HCT116 (cell line): ENCODE data around the gene RMND1. TPM values are rescaled to one million over a fixed set of nuclear protein-coding genes. Genes with fewer than 3 reads are reported as not detected.

Experiments
- ATAC-seq: fragments of 200-7000 bp; cut with Tn5 transposase; 2 replicates; pipeline ENCODE4 v1.9.1; 2020; ENCODE audit warnings: mild to moderate bottlenecking, moderate library complexity
- BruUV-seq: library from RNA; stranded (reverse); fragments of 400-500 nt; replicated peaks from 2 replicates; lab custom pipeline; 2021; lab: Mats Ljungman, UMichigan
- CTCF ChIA-PET: fragments of 300-600 bp; sonication (Branson Sonifier 250); formaldehyde crosslinking; loops from one replicate; lab custom pipeline; 2021; ENCODE audit warnings: antibody characterized with exemption; lab: Charles Lee
- POLR2A ChIA-PET: fragments of 300-600, 350-600 bp; sonication (Branson Sonifier 250); formaldehyde crosslinking; loops from one replicate; lab custom pipeline; 2021; ENCODE audit warnings: antibody characterized with exemption; lab: Charles Lee
- RAD21 ChIA-PET, 2 experiments: fragments of 300-600 bp; sonication (Branson Sonifier 250); formaldehyde crosslinking; loops; one replicate each; lab custom pipeline; 2023; ENCODE audit warnings: low total read pairs in 2 of 2; ENCODE audit not compliant: uncharacterized antibody in 2 of 2, unreplicated experiment in 2 of 2, low non-redundant PET in 1 of 2; lab: Charles Lee
- DNase-seq: peaks from one replicate; pipeline ENCODE4 v3.0.0-alpha.2; 2010; ENCODE audit warnings: low read depth, low spot score
- H2AFZ ChIP-seq: fragments of 200-600 bp; shearing (Covaris generic), sonication (generic); 2 replicates; pipeline ENCODE4 v1.6.1; 2017; ENCODE audit warnings: low read depth, mixed run types, mixed read lengths, antibody characterized with exemption, low read length; ENCODE audit not compliant: poor library complexity, severe bottlenecking
- H3K27ac ChIP-seq: 2 replicates; pipeline ENCODE4 v1.5.1; 2012; ENCODE audit warnings: low read depth, low read length
- H3K27me3 ChIP-seq: fragments of 200-600 bp; sonication (generic); 2 replicates; pipeline ENCODE4 v1.6.1; 2016; ENCODE audit warnings: mixed run types, low read length, mixed read lengths; ENCODE audit not compliant: insufficient read depth
- H3K36me3 ChIP-seq, 2 experiments: fragments of 200-500 bp in 1 of 2; fragments of 200-600 bp in 1 of 2; sonication (Bioruptor generic) in 1 of 2; sonication (generic) in 1 of 2; 2 replicates each; pipeline versions ENCODE4 v1.5.1 to v1.6.1; 2014 to 2016; ENCODE audit warnings: low read length in 2 of 2, inconsistent platforms in 1 of 2, mixed read lengths in 1 of 2, mixed run types in 1 of 2; ENCODE audit not compliant: insufficient read depth in 2 of 2, control insufficient read depth in 1 of 2
- H3K4me1 ChIP-seq, 2 experiments: fragments of 200-600 bp in 1 of 2; sonication (generic) in 1 of 2; 2 replicates each; pipeline versions ENCODE4 v1.5.1 to v1.6.1; 2012 to 2017; ENCODE audit warnings: low read length in 2 of 2, inconsistent platforms in 1 of 2, mild to moderate bottlenecking in 1 of 2, mixed read lengths in 1 of 2, mixed run types in 1 of 2, moderate library complexity in 1 of 2; ENCODE audit not compliant: insufficient read depth in 2 of 2, control insufficient read depth in 1 of 2
- H3K4me2 ChIP-seq: fragments of 200-600 bp; sonication (generic); 2 replicates; pipeline ENCODE4 v1.6.1; 2017; ENCODE audit warnings: mixed run types, low read length, mixed read lengths
- H3K4me3 ChIP-seq, 2 experiments: fragments of 200-600 bp in 1 of 2; sonication (generic) in 1 of 2; replicated peaks in 1 of 2; 2 replicates each; pipeline ENCODE4 v1.5.1; 2011 to 2016; ENCODE audit warnings: low read length in 2 of 2, control low read depth in 1 of 2, low read depth in 1 of 2, mild to moderate bottlenecking in 1 of 2, mixed read lengths in 1 of 2, mixed run types in 1 of 2
- H3K79me2 ChIP-seq: fragments of 200-600 bp; sonication (generic); 2 replicates; pipeline ENCODE4 v1.6.1; 2017; ENCODE audit warnings: mild to moderate bottlenecking, mixed run types, low read length, moderate library complexity, mixed read lengths; ENCODE audit not compliant: insufficient read depth
- H3K9ac ChIP-seq: fragments of 200-600 bp; sonication (generic); 2 replicates; pipeline ENCODE4 v1.6.1; 2016; ENCODE audit warnings: low read length, mixed read lengths
- H3K9me2 ChIP-seq: fragments of 200-600 bp; sonication (generic), shearing (Covaris generic); 2 replicates; pipeline ENCODE4 v1.6.1; 2017; ENCODE audit warnings: mixed run types, mild to moderate bottlenecking, moderate library complexity; ENCODE audit not compliant: insufficient read depth
- H3K9me3 ChIP-seq, 2 experiments: fragments of 200-500 bp in 1 of 2; fragments of 200-600 bp in 1 of 2; sonication (Bioruptor generic) in 1 of 2; sonication (generic) in 1 of 2; 2 replicates each; pipeline ENCODE4 v1.6.1; 2014 to 2017; ENCODE audit warnings: low read length in 2 of 2, mixed read lengths in 2 of 2, inconsistent platforms in 1 of 2, low read depth in 1 of 2, mild to moderate bottlenecking in 1 of 2, mixed run types in 1 of 2, moderate library complexity in 1 of 2; ENCODE audit not compliant: control insufficient read depth in 1 of 2, insufficient read depth in 1 of 2
- H4K20me1 ChIP-seq: fragments of 200-600 bp; sonication (generic), shearing (Covaris generic); 2 replicates; pipeline ENCODE4 v1.6.1; 2017; ENCODE audit warnings: mixed run types, mild to moderate bottlenecking, moderate library complexity; ENCODE audit not compliant: insufficient read depth
- CBX3 ChIP-seq: IDR thresholded peaks from 2 replicates; pipeline ENCODE4 v1.6.1; 2012; ENCODE audit warnings: low read depth
- CEBPB ChIP-seq: IDR thresholded peaks from 2 replicates; pipeline ENCODE4 v1.6.1; 2012; ENCODE audit warnings: low read depth
- EGR1 ChIP-seq: IDR thresholded peaks from 2 replicates; pipeline ENCODE4 v1.6.1; 2012; ENCODE audit warnings: low read depth
- ELF1 ChIP-seq: IDR thresholded peaks from 2 replicates; pipeline ENCODE4 v1.6.1; 2012; ENCODE audit warnings: low read depth, borderline replicate concordance
- JUND ChIP-seq: IDR thresholded peaks from 2 replicates; pipeline ENCODE4 v1.6.1; 2012
- POLR2A ChIP-seq: IDR thresholded peaks from 2 replicates; pipeline ENCODE4 v1.7.0; 2011; ENCODE audit warnings: borderline replicate concordance; ENCODE audit not compliant: insufficient read depth, insufficient read length; ENCODE audit errors: extremely low read depth
- SIN3A ChIP-seq: IDR thresholded peaks from 2 replicates; pipeline ENCODE4 v1.6.1; 2012; ENCODE audit warnings: low read depth
- ZFX ChIP-seq: fragments of 450-650 bp; IDR thresholded peaks from 2 replicates; pipeline ENCODE4 v1.6.1; 2017
- intact Hi-C: fragments of 100-400 bp; cut with micrococcal nuclease; formaldehyde crosslinking; loops from 2 replicates; pipeline ENCODE4 v1.10.0; 2022
- total RNA-seq: library from RNA; stranded (reverse); gene quantifications from one replicate; pipeline ENCODE4 v1.2.1, GENCODE V29; 2021; ENCODE audit not compliant: unreplicated experiment
- TF ChIP-seq, protein P1 (sequence below): IDR thresholded peaks from 2 replicates; pipeline ENCODE4 v1.6.1; 2012; ENCODE audit warnings: low read depth

Gene RMND1
- total RNA-seq, 1 experiment from 2014 or later: 28.0 TPM

DNA sequence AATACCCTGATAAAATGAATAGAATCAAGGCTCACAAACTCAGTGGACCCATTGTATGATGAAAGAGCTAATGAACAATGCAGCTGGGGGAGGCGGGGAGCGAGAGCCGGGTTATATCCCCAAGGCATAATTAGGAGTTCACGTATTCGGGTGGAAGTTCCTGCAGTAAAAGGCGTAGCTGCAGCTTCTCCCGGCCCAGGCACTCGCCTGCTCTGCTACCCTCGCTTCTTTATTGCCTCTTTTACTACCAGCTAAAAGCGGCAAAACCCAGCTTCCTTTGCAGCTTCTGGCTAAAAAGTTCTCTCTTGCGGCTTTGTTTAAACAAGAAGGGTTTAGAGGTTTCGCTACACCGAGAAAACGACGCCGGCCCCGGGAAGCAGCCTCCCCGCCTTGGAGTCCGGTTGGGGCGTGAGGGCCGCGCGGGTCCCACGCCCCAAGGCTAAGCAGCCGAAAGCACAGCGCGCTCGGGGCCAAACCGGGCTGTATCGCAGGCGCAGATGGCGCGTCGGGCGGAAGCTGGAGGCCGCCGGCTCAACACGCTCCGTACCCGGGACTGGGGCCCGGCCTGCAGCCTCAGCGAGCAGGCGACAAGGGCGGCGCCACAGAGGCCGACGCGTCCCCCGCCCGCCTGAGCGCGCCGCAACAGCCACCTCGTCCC is 62.2 kb downstream of the RMND1 start (continued):
- TF ChIP-seq, protein P1, sequence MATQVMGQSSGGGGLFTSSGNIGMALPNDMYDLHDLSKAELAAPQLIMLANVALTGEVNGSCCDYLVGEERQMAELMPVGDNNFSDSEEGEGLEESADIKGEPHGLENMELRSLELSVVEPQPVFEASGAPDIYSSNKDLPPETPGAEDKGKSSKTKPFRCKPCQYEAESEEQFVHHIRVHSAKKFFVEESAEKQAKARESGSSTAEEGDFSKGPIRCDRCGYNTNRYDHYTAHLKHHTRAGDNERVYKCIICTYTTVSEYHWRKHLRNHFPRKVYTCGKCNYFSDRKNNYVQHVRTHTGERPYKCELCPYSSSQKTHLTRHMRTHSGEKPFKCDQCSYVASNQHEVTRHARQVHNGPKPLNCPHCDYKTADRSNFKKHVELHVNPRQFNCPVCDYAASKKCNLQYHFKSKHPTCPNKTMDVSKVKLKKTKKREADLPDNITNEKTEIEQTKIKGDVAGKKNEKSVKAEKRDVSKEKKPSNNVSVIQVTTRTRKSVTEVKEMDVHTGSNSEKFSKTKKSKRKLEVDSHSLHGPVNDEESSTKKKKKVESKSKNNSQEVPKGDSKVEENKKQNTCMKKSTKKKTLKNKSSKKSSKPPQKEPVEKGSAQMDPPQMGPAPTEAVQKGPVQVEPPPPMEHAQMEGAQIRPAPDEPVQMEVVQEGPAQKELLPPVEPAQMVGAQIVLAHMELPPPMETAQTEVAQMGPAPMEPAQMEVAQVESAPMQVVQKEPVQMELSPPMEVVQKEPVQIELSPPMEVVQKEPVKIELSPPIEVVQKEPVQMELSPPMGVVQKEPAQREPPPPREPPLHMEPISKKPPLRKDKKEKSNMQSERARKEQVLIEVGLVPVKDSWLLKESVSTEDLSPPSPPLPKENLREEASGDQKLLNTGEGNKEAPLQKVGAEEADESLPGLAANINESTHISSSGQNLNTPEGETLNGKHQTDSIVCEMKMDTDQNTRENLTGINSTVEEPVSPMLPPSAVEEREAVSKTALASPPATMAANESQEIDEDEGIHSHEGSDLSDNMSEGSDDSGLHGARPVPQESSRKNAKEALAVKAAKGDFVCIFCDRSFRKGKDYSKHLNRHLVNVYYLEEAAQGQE: no peak
- no peak for TF ChIP-seq CBX3
- no peak for TF ChIP-seq CEBPB
- no peak for TF ChIP-seq ELF1
- TF ChIP-seq JUND: no peak
- peak; percentile 89 for TF ChIP-seq SIN3A
- peak; percentile 79 for TF ChIP-seq ZFX
- TF ChIP-seq EGR1: no peak

GRCh38 chr6:151388997-151389617 is 62.8 kb downstream of the RMND1 start:
- peak; percentile 26 for TF ChIP-seq POLR2A
- TF ChIP-seq, protein P1: no peak
- H3K9ac ChIP-seq: peak overlapping the region; percentile 97
- no peaks in the 10 kb centered on the region for H3K9me2 ChIP-seq
- no peaks in the 10 kb centered on the region for H3K27me3 ChIP-seq
- DNase-seq (no peak), ATAC-seq (no peak)
- intact Hi-C loops: no loop called here
- POLR2A ChIA-PET: interaction anchor here (0.8 to 2.0 kb wide), 4 partner anchors 12 to 63 kb away, joined by 3 to 8 read pairs (median 6); no protein-coding TSS in a partner anchor
- H3K4me3 ChIP-seq: peak overlapping the region; percentile 82 to 86
- RAD21 ChIA-PET: no interaction called here
- peak overlapping the region; percentile 99 for H3K27ac ChIP-seq
- H3K36me3 ChIP-seq: no peaks in the 10 kb centered on the region
- no peaks in the 10 kb centered on the region for H3K9me3 ChIP-seq
- peaks cover 24 to 33% of the 10 kb centered on the region in 2 experiments for H3K4me1 ChIP-seq
- no peak overlapping the region for H2AFZ ChIP-seq
- H3K4me2 ChIP-seq: peak overlapping the region; percentile 96
- TSS peak; percentile 66 for BruUV-seq
- H4K20me1 ChIP-seq: peaks cover 3% of the 10 kb centered on the region; the same call in 1 of the 2 replicates
- CTCF ChIA-PET: interaction anchor here (1.0 kb wide), 1 partner anchor 65 kb away, joined by 3 read pairs; no protein-coding TSS in a partner anchor
- peaks cover 81% of the 10 kb centered on the region for H3K79me2 ChIP-seq
